ENCODE data around the gene SEMA4C. TPM values are rescaled to one million over a fixed set of nuclear protein-coding genes. Genes with fewer than 3 reads are reported as not detected.

The SEMA4C gene
- total RNA-seq, 4 donors from 2014 or later, result 3.6 to 23.9 (median 17.4) TPM

DNA sequence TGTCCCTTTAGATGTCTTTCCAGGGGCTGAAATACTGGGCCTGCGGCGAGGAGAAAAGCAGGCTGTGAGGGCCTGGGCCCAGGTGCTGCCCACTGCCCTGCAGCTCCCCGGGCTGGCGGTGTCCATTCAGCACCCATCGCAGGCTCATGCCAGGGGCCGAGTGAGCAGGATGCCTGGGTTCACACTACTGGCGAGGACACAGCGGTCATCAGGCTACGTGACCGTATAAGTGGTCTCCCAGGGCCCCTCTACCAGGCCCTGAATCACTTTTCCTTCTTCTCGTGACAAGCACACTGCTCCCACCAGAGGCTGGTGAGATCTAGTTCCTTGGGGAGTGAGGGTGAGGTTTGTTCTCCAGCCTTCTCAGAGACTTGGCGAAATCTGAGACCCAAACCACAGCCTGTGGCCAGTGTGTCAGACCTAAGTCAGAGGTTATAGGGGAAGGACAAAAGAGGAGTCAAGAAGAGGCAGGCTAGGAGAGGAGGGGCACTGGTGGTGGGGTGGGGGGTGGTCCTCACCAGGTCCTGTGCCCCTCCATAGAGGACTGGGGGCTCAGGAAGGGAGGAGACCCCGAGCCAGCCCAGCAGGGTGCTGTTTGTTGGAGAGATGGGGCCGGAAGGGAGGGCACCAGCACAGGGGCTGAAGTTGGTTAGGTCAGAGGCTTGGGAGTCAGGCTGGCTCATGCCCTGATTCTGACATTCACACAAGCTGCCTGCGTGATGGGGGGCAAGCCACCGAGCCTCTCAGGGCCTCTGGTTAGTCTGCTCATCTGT is 6.6 kb upstream of the SEMA4C start:
- no peak for TF ChIP-seq EP300 (IDR thresholded peaks at IDR 0.05; ENCODE audit: low read depth)
- TF ChIP-seq POLR2AphosphoS5 (IDR thresholded peaks at IDR 0.05), result no peak
- no peak for TF ChIP-seq POLR2A (IDR thresholded peaks at IDR 0.05)
- TF ChIP-seq, protein P1, sequence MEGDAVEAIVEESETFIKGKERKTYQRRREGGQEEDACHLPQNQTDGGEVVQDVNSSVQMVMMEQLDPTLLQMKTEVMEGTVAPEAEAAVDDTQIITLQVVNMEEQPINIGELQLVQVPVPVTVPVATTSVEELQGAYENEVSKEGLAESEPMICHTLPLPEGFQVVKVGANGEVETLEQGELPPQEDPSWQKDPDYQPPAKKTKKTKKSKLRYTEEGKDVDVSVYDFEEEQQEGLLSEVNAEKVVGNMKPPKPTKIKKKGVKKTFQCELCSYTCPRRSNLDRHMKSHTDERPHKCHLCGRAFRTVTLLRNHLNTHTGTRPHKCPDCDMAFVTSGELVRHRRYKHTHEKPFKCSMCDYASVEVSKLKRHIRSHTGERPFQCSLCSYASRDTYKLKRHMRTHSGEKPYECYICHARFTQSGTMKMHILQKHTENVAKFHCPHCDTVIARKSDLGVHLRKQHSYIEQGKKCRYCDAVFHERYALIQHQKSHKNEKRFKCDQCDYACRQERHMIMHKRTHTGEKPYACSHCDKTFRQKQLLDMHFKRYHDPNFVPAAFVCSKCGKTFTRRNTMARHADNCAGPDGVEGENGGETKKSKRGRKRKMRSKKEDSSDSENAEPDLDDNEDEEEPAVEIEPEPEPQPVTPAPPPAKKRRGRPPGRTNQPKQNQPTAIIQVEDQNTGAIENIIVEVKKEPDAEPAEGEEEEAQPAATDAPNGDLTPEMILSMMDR (IDR thresholded peaks at IDR 0.05), result no peak
- intact Hi-C loops (cut with DNase I; ENCODE audit: low total_unique reads), result no loop called here
- H3K4me3 ChIP-seq, result no peak overlapping the region
- H3K9me3 ChIP-seq, result no peaks in the 10 kb centered on the region
- in situ Hi-C loops (cut with MboI; ENCODE audit: low pct_ligation_motif_present in 1 of 4, low pct_unique_long_range_greater_than_20kb in 1 of 4, low sequenced_read_pairs in 3 of 4), result no loop called here
- no peak for DNase-seq
- WGBS, 2 donors (ENCODE audit: low coverage in 1 of 2), result 67 to 90% methylated on average over 1 to 16 of the region's 16 CpGs
- no peaks in the 10 kb centered on the region for H3K27me3 ChIP-seq
- peaks cover 0 to 12% (median 2%) of the 10 kb centered on the region in 4 donors for H3K4me1 ChIP-seq
- no peaks in the 10 kb centered on the region for H3K36me3 ChIP-seq
- no peak overlapping the region for H3K27ac ChIP-seq

DNA sequence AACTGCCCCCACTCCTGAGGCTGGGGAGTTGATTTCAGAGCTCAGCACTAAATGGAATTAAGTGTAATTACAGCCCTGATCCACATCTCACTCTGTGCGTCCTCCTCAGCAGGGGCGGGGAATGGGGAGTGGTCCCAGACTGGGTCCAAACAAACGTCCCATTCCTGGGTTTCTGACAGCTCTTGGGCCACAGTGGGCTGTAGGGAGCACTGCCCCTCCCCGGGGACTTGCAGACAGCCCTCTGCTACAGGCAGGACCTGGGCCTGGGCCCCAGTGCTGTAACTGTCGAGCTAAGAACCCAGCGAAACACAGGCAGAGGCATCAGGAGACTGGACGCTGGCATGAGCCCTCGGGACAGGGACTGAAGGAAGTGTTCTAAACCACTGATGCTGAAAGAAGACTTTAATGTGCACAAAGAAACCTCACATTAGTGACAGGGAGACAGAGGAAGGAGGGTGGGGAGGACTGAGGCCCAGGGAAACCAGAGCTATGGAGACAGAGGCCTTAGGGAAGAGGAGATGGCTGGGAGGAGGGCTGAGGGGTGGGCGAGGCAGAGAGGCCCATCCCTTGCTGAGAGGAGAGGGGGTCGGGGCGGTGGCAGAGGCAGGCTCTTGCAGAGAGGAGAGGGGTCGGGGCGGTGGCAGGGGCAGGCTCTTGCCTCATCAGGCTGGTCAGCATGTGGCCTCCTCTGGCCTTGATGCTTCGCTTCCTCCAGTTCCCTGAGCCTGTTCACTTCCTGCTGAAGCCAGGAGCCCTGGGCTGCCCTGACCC is 5.8 kb upstream of the SEMA4C start:
- 83% methylated on average over 13 of the region's 14 CpGs; no CpG with 5 or more reads in 1 of the 2 donors for WGBS, 2 donors (ENCODE audit: low coverage in 1 of 2)

DNA sequence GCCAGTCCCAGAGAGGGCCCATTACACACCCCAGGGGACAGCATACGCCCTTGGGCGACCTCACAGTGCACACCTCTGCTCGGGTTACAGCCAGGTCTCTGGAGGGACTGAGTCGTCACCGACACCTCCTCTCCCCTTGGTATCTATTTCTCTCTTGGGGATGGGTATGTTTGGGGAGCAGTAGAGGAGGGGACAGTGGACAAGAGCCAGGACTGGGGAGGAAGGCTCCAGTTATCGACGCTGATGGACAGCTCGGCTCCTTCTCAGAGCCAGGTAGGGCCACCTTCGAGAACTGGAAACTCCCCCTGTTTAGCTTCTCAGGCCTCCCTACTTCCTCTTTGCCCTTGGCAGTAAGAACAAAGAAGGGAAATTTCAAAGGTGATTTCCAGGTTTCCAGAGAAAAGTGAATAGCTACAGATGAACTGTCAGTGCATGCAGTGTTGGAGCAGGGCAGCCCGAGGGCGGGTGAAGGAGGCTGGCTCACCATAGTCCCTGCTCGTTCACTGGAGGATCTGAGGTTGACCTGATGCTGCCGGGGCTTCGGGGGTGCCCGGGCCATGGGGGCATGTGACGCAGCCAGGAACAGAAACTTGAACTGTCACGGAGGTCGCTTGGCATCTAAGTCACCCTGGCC is 4.4 kb upstream of the SEMA4C start:
- WGBS, 2 donors (ENCODE audit: low coverage in 1 of 2), result 30 to 51% methylated on average over 2 to 18 of the region's 18 CpGs
- no peak for DNase-seq
- H3K27ac ChIP-seq, result peak overlapping the region in 2 of 4 donors; percentile 6 to 54
- intact Hi-C loops (cut with DNase I; ENCODE audit: low total_unique reads) (no loop called here), in situ Hi-C loops (cut with MboI; ENCODE audit: low pct_ligation_motif_present in 1 of 4, low pct_unique_long_range_greater_than_20kb in 1 of 4, low sequenced_read_pairs in 3 of 4) (no loop called here)
- H3K4me3 ChIP-seq, result no peak overlapping the region
- no peaks in the 10 kb centered on the region for H3K36me3 ChIP-seq
- TF ChIP-seq EP300 (IDR thresholded peaks at IDR 0.05; ENCODE audit: low read depth) (no peak), POLR2AphosphoS5 (IDR thresholded peaks at IDR 0.05) (no peak), POLR2A (IDR thresholded peaks at IDR 0.05) (no peak)
- TF ChIP-seq, protein P1 (IDR thresholded peaks at IDR 0.05), result no peak
- H3K27me3 ChIP-seq, result no peaks in the 10 kb centered on the region
- H3K4me1 ChIP-seq, result peaks cover 10 to 22% (median 13%) of the 10 kb centered on the region in 4 donors
- H3K9me3 ChIP-seq, result no peaks in the 10 kb centered on the region

More for the DNA sequence above, 5.8 kb upstream of the SEMA4C start:
- peaks cover 5 to 17% (median 8%) of the 10 kb centered on the region in 4 donors for H3K4me1 ChIP-seq
- in situ Hi-C loops (cut with MboI; ENCODE audit: low pct_ligation_motif_present in 1 of 4, low pct_unique_long_range_greater_than_20kb in 1 of 4, low sequenced_read_pairs in 3 of 4) (no loop called here), intact Hi-C loops (cut with DNase I; ENCODE audit: low total_unique reads) (no loop called here)
- H3K4me3 ChIP-seq, result no peak overlapping the region
- no peaks in the 10 kb centered on the region for H3K9me3 ChIP-seq
- H3K27ac ChIP-seq, result no peak overlapping the region
- no peaks in the 10 kb centered on the region for H3K36me3 ChIP-seq
- DNase-seq, result no peak
- H3K27me3 ChIP-seq, result no peaks in the 10 kb centered on the region
- TF ChIP-seq POLR2A (IDR thresholded peaks at IDR 0.05) (no peak), EP300 (IDR thresholded peaks at IDR 0.05; ENCODE audit: low read depth) (no peak), POLR2AphosphoS5 (IDR thresholded peaks at IDR 0.05) (no peak)
- TF ChIP-seq, protein P1 (IDR thresholded peaks at IDR 0.05), result no peak

DNA sequence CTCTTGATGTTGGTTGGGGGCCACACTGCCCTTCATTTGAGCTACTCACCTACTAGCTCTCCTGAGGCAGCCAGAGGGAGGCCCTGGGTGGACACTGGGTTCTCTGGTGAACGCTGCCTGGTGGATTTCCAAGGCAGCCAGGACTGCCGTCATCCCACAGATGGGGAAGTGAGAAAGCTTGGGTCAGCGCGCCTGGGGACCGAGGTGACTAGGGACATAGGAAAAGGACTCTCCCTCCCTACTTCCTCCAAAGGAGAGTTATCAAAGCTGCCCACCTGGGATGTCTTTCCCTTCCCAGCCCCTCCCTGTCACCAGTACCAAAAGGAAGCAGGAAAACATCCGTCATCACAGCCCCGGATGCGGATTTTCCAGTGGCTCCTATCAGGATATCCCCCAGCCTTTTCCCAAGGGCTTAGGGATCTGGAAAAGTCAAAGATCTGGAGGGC is 3.8 kb upstream of the SEMA4C start:
- H3K27me3 ChIP-seq, result no peaks in the 10 kb centered on the region
- WGBS, 2 donors (ENCODE audit: low coverage in 1 of 2), result 74% methylated on average over 8 of the region's 8 CpGs; no CpG with 5 or more reads in 1 of the 2 donors
- H3K9me3 ChIP-seq, result no peaks in the 10 kb centered on the region
- TF ChIP-seq, protein P1 (IDR thresholded peaks at IDR 0.05), result no peak
- TF ChIP-seq EP300 (IDR thresholded peaks at IDR 0.05; ENCODE audit: low read depth), result no peak
- TF ChIP-seq POLR2AphosphoS5 (IDR thresholded peaks at IDR 0.05), result no peak
- TF ChIP-seq POLR2A (IDR thresholded peaks at IDR 0.05), result no peak
- H3K36me3 ChIP-seq, result no peaks in the 10 kb centered on the region
- peak overlapping the region in 2 of 4 donors; percentile 25 to 54 for H3K27ac ChIP-seq
- intact Hi-C loops (cut with DNase I; ENCODE audit: low total_unique reads), result no loop called here
- peaks cover 10 to 22% (median 13%) of the 10 kb centered on the region in 4 donors for H3K4me1 ChIP-seq
- H3K4me3 ChIP-seq, result no peak overlapping the region
- peak; percentile 47 for DNase-seq
- in situ Hi-C loops (cut with MboI; ENCODE audit: low pct_ligation_motif_present in 1 of 4, low pct_unique_long_range_greater_than_20kb in 1 of 4, low sequenced_read_pairs in 3 of 4), result no loop called here

All from transverse colon (tissue), 4 donors.